ENCODE measurements around the gene DCAF11. TPM values are rescaled to one million over a fixed set of nuclear protein-coding genes. Genes with fewer than 3 reads are reported as not detected.

The DCAF11 gene
- total and polyA plus RNA-seq, 2 of the 13 experiments (the other 11 are each of a cell fraction or from before 2014, with no cell fraction given), result 150 to 257 TPM

DNA sequence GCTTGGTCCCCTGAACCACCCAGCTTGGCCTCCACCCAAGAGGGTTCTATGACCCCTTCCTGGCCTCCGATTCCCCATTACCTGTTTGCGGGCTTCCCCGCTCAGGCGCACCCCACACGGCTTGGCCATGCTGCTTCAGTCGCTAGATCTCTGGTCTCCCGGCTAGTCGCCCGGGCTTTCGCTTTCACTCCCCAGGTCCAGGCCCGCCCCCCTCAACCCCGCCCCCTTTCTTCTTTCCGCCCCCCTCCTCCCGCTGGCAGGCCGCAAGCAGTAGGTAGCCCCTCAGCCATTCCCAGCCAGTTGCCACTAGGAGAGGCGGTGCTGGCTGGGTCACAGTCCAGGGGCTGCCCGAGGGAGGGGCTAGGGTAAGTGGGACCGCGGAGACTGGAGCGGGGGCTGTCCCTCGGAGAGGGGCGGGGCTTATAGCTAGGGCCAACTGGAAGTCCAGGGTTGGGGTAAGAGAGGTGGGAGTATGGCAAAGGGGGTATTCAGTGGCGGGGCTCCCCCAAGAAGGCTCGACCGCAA, 31.9 kb downstream of the DCAF11 start, which contains the start of gene PSME2 (continued):
- TF ChIP-seq MYC (CRISPR knock-in tag; IDR thresholded peaks at IDR 0.05; ENCODE audit: borderline replicate concordance) (peak; percentile 59; the same call in 1 of the 2 replicates), NAIF1 (CRISPR knock-in tag; IDR thresholded peaks at IDR 0.05; ENCODE audit: borderline replicate concordance) (no peak), MED1 (CRISPR knock-in tag; IDR thresholded peaks at IDR 0.05) (peak; percentile 86), HNF4A (CRISPR knock-in tag; IDR thresholded peaks at IDR 0.05) (peak; percentile 87), KMT2B (CRISPR knock-in tag; IDR thresholded peaks at IDR 0.05) (no peak; the same call in 1 of the 2 replicates), TEAD2 (CRISPR knock-in tag; IDR thresholded peaks at IDR 0.05) (no peak), ZNF670 (CRISPR knock-in tag; IDR thresholded peaks at IDR 0.05; ENCODE audit: borderline replicate concordance) (no peak), HOXA5 (CRISPR knock-in tag; IDR thresholded peaks at IDR 0.05) (peak; percentile 93), ZNF7 (CRISPR knock-in tag; IDR thresholded peaks at IDR 0.05) (no peak), CAMTA2 (CRISPR knock-in tag; IDR thresholded peaks at IDR 0.05; ENCODE audit: borderline replicate concordance) (peak; percentile 10; the same call in 1 of the 2 replicates), ZNF660 (CRISPR knock-in tag; IDR thresholded peaks at IDR 0.05; ENCODE audit: borderline replicate concordance, low read depth) (no peak), KDM2A (CRISPR knock-in tag; IDR thresholded peaks at IDR 0.05; ENCODE audit: borderline replicate concordance, low read depth) (peak; percentile 53; the same call in 1 of the 2 replicates), ZNF12 (CRISPR knock-in tag; IDR thresholded peaks at IDR 0.05) (0 out of 2 replicates have a peak, but pooled peaks have one; percentile 10), HIC2 (CRISPR knock-in tag; IDR thresholded peaks at IDR 0.05; ENCODE audit: low read depth) (0 out of 2 replicates have a peak, but pooled peaks have one; percentile 64), ZNF609 (CRISPR knock-in tag; IDR thresholded peaks at IDR 0.05; ENCODE audit: borderline replicate concordance) (peak; percentile 69; the same call in 1 of the 2 replicates), ZNF234 (CRISPR knock-in tag; conservative IDR thresholded peaks at IDR 0.05) (no peak), E2F5 (CRISPR knock-in tag; conservative IDR thresholded peaks at IDR 0.05) (0 out of 2 replicates have a peak, but pooled peaks have one; percentile 17), TARDBP (CRISPR knock-in tag; IDR thresholded peaks at IDR 0.05) (peak; percentile 86; the same call in 1 of the 2 replicates), ZNF839 (CRISPR knock-in tag; IDR thresholded peaks at IDR 0.05; ENCODE audit: borderline replicate concordance) (no peak; the same call in 1 of the 2 replicates), ASH2L (IDR thresholded peaks at IDR 0.05; ENCODE audit: insufficient read length, low read depth, low read length) (peak; percentile 71), ATAD3A (CRISPR knock-in tag; IDR thresholded peaks at IDR 0.05) (no peak)
- TF ChIP-seq, protein P1, sequence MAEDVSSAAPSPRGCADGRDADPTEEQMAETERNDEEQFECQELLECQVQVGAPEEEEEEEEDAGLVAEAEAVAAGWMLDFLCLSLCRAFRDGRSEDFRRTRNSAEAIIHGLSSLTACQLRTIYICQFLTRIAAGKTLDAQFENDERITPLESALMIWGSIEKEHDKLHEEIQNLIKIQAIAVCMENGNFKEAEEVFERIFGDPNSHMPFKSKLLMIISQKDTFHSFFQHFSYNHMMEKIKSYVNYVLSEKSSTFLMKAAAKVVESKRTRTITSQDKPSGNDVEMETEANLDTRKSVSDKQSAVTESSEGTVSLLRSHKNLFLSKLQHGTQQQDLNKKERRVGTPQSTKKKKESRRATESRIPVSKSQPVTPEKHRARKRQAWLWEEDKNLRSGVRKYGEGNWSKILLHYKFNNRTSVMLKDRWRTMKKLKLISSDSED (CRISPR knock-in tag; IDR thresholded peaks at IDR 0.05), result no peak
